K562 (cell line): ENCODE results near the gene UBE2D3. TPM values are rescaled to one million over a fixed set of nuclear protein-coding genes. Genes with fewer than 3 reads are reported as not detected.

Experiments used
- ATAC-seq: fragments of 200-7000 bp; cut with Tn5 transposase; 3 replicates; pipeline ENCODE4 v1.9.1; 2020; ENCODE audit warnings: moderate library complexity
- BruUV-seq: library from RNA; stranded (reverse); fragments of 400-500 nt; replicated peaks from 2 replicates; lab custom pipeline; 2021; lab: Mats Ljungman, UMichigan
- CTCF ChIA-PET: fragments of 300-600 bp; formaldehyde crosslinking; extraction: SDS; loops from one replicate; lab custom pipeline; 2021; ENCODE audit warnings: low intra/inter-chr PET ratio; lab: Yijun Ruan, JAX
- POLR2A ChIA-PET: fragments of 300-600, 350-650 bp; sonication (Branson Sonifier 250); formaldehyde crosslinking; extraction: SDS; loops from one replicate; lab custom pipeline; 2021; ENCODE audit warnings: antibody characterized with exemption, inconsistent platforms; lab: Yijun Ruan, JAX
- DNase-seq, 4 experiments: peaks; one replicate each; pipeline versions ENCODE4 v3.0.0 to v3.0.0-alpha.2; 2011 to 2018; ENCODE audit warnings: low spot score in 3 of 4, mixed read lengths in 3 of 4; ENCODE audit errors: extremely low read depth in 1 of 4
- FAIRE-seq: peaks from 2 replicates; lab custom pipeline; 2011; peaks lifted over from hg19 to GRCh38; lab: Jason Lieb, UNC
- H2AFZ ChIP-seq: 2 replicates; pipeline ENCODE4 v1.6.0; 2011; ENCODE audit warnings: low read depth, low read length, control low read depth, inconsistent platforms
- H3K27ac ChIP-seq: fragments of 200-600 bp; 3 replicates; pipeline ENCODE4 v1.8.0; 2011; ENCODE audit warnings: low read depth, mild to moderate bottlenecking, control low read depth, inconsistent platforms, low read length, moderate library complexity, mixed read lengths; ENCODE audit errors: extremely low read depth
- H3K27me3 ChIP-seq, 2 experiments: fragments of 300-600 bp in 1 of 2; 2 replicates in 1 of 2; 3 replicates in 1 of 2; pipeline versions ENCODE4 v1.6.0 to v1.8.0; 2011; ENCODE audit warnings: inconsistent platforms in 2 of 2, low read length in 2 of 2, mild to moderate bottlenecking in 1 of 2, mixed read lengths in 1 of 2, moderate library complexity in 1 of 2; ENCODE audit not compliant: control insufficient read depth in 2 of 2, insufficient read depth in 2 of 2
- H3K36me3 ChIP-seq: fragments of 300-600 bp; 3 replicates; pipeline ENCODE4 v1.8.0; 2011; ENCODE audit warnings: mild to moderate bottlenecking, low read length, inconsistent platforms; ENCODE audit not compliant: control insufficient read depth, insufficient read depth
- H3K4me1 ChIP-seq, 2 experiments: fragments of 200-600 bp in 1 of 2; replicated peaks in 1 of 2; 2 replicates in 1 of 2; 3 replicates in 1 of 2; pipeline versions ENCODE4 v1.5.1 to v1.8.0; 2011; ENCODE audit warnings: inconsistent platforms in 2 of 2, low read length in 2 of 2, mild to moderate bottlenecking in 1 of 2, mixed read lengths in 1 of 2, moderate library complexity in 1 of 2; ENCODE audit not compliant: control insufficient read depth in 2 of 2, insufficient read depth in 2 of 2
- H3K4me2 ChIP-seq: 2 replicates; pipeline ENCODE4 v1.6.1; 2011; ENCODE audit warnings: low read length, control low read depth, inconsistent platforms, mixed read lengths; ENCODE audit not compliant: insufficient read depth
- H3K4me3 ChIP-seq: fragments of 200-600 bp; sonication (generic), shearing (Covaris generic); 2 replicates; pipeline ENCODE4 v1.5.1; 2016; ENCODE audit warnings: control low read depth, inconsistent platforms
- H3K79me2 ChIP-seq: fragments of 200-600 bp; 3 replicates; pipeline ENCODE4 v1.8.0; 2011; ENCODE audit warnings: low read length, inconsistent platforms; ENCODE audit not compliant: control insufficient read depth, insufficient read depth
- H3K9ac ChIP-seq, 2 experiments: 2 replicates each; pipeline versions ENCODE4 v1.6.0 to v1.6.1; 2011; ENCODE audit warnings: low read depth in 2 of 2, low read length in 2 of 2, control low read depth in 1 of 2, inconsistent platforms in 1 of 2, mild to moderate bottlenecking in 1 of 2, mixed read lengths in 1 of 2; ENCODE audit not compliant: insufficient read depth in 1 of 2
- H3K9me1 ChIP-seq: one replicate; pipeline ENCODE4 v1.6.0; 2011; ENCODE audit warnings: inconsistent platforms, mild to moderate bottlenecking, low read length, moderate library complexity; ENCODE audit not compliant: control insufficient read depth, insufficient read depth
- H3K9me3 ChIP-seq: replicated peaks from 2 replicates; pipeline ENCODE4 v1.5.1; 2011; ENCODE audit warnings: low read depth, low read length, inconsistent platforms; ENCODE audit not compliant: control insufficient read depth, insufficient read depth
- H4K20me1 ChIP-seq: replicated peaks from 2 replicates; pipeline ENCODE4 v1.6.1; 2011; ENCODE audit warnings: low read length, inconsistent platforms, mixed read lengths; ENCODE audit not compliant: control insufficient read depth, insufficient read depth
- CEBPG ChIP-seq, 3 experiments: fragments of 200-800 bp in 1 of 3; sonication (Bioruptor generic) in 1 of 3; sonication (generic) in 1 of 3; formaldehyde crosslinking in 1 of 3; IDR thresholded peaks in 2 of 3; conservative IDR thresholded peaks in 1 of 3; 2 replicates each; pipeline versions ENCODE4 v1.6.1 to v1.8.0; 2016 to 2022; ENCODE audit warnings: missing compliant biosample characterization in 2 of 3, missing genetic modification characterization in 2 of 3, mild to moderate bottlenecking in 1 of 3, missing genetic modification reagents in 1 of 3
- CHD2 ChIP-seq: IDR thresholded peaks from 2 replicates; pipeline ENCODE4 v1.6.1; 2011; ENCODE audit warnings: low read depth, low read length
- IFI16 ChIP-seq: fragments of 250-450 bp; sonication (Bioruptor Pico); IDR thresholded peaks from 2 replicates; pipeline ENCODE4 v2.1.2; 2022; ENCODE audit warnings: mild to moderate bottlenecking, inconsistent platforms
- MYBL2 ChIP-seq, 2 experiments: fragments of 450-650 bp in 1 of 2; sonication (generic) in 1 of 2; formaldehyde crosslinking in 1 of 2; IDR thresholded peaks; 2 replicates each; pipeline versions ENCODE4 v1.6.1 to v1.8.1; 2017 to 2022; ENCODE audit warnings: borderline replicate concordance in 1 of 2, inconsistent platforms in 1 of 2, low read depth in 1 of 2, mild to moderate bottlenecking in 1 of 2, missing genetic modification reagents in 1 of 2, moderate library complexity in 1 of 2
- SRF ChIP-seq, 2 experiments: fragments of 250-450, 450-650 bp in 1 of 2; sonication (Bioruptor Pico) in 1 of 2; sonication (generic) in 1 of 2; formaldehyde crosslinking; IDR thresholded peaks; 2 replicates each; pipeline versions ENCODE4 v1.5.0 to v1.5.1; 2020 to 2022; ENCODE audit warnings: mild to moderate bottlenecking in 1 of 2, missing genetic modification reagents in 1 of 2
- ZNF408 ChIP-seq: fragments of 250-450 bp; sonication (Bioruptor Pico); IDR thresholded peaks from 2 replicates; pipeline ENCODE4 v1.4.0; 2020; ENCODE audit warnings: low read depth, mild to moderate bottlenecking, moderate library complexity
- ZNF79 ChIP-seq: fragments of 250-450 bp; sonication (Bioruptor Pico); IDR thresholded peaks from 2 replicates; pipeline ENCODE4 v1.4.0; 2020; ENCODE audit warnings: low read depth, mild to moderate bottlenecking, moderate library complexity
- WGBS: fragments of 100-300 bp; shearing (Covaris generic); methylation state at CpG from one replicate; pipeline ENCODE4 v1.1.6; 2016; ENCODE audit warnings: low coverage, mixed read lengths; ENCODE audit not compliant: insufficient coverage; ENCODE audit errors: missing lambda C conversion rate; 5-methylcytosine and 5-hydroxymethylcytosine counted together
- in situ Hi-C: fragments of 300-500 bp; cut with MboI; formaldehyde crosslinking; loops from 4 replicates; pipeline ENCODE4 v1.15.0; 2018; ENCODE audit warnings: inconsistent platforms, mixed read lengths
- intact Hi-C: fragments of 100-400 bp; cut with micrococcal nuclease; formaldehyde crosslinking; loops from 2 replicates; pipeline ENCODE4 v1.14.2; 2022
- polyA plus RNA-seq, 8 experiments: library from polyadenylated mRNA; depleted of rRNA in 4 of 8; stranded (reverse) in 5 of 8; unstranded in 3 of 8; fragments of >200 nt; fragmentation: Nextera tagmentation in 2 of 8; fragmentation: Illumina TruSeq in 1 of 8; extraction: Ambion mirVana in 2 of 8; extraction: Trizol in 1 of 8; gene quantifications; 2 replicates each; pipeline versions ENCODE4 v1.2.1 to v1.2.3, GENCODE V29; 2011 to 2014; ENCODE audit warnings: inconsistent platforms in 1 of 8, missing spikeins in 1 of 8
- total RNA-seq, 7 experiments: library from RNA; depleted of rRNA in 6 of 7; stranded (reverse); fragments of >200 nt in 6 of 7; fragmentation: Illumina TruSeq in 2 of 7; extraction: Trizol in 2 of 7; gene quantifications; 2 replicates each; pipeline versions ENCODE4 v1.2.1 to v1.2.3, GENCODE V29; 2011 to 2021; ENCODE audit warnings: low replicate concordance in 1 of 7
- TF ChIP-seq, protein P1 (sequence below), 2 experiments: fragments of 450-650 bp in 1 of 2; sonication (generic) in 1 of 2; formaldehyde crosslinking; conservative IDR thresholded peaks; 2 replicates each; pipeline versions ENCODE4 v1.4.0 to v1.8.1; 2020 to 2022; ENCODE audit warnings: mild to moderate bottlenecking in 1 of 2, missing genetic modification reagents in 1 of 2
- TF ChIP-seq, protein P2 (sequence below): fragments of 450-650 bp; IDR thresholded peaks from 2 replicates; pipeline ENCODE4 v1.6.1; 2016; ENCODE audit warnings: antibody characterized with exemption
- TF ChIP-seq, protein P3 (sequence below): sonication (generic); formaldehyde crosslinking; IDR thresholded peaks from 2 replicates; pipeline ENCODE4 v1.8.1; 2022; ENCODE audit warnings: missing genetic modification reagents
- TF ChIP-seq, protein P4 (sequence below): IDR thresholded peaks from 2 replicates; pipeline ENCODE4 v1.6.1; 2014; ENCODE audit warnings: antibody characterized with exemption
- TF ChIP-seq, protein P5 (sequence below): sonication (generic); formaldehyde crosslinking; IDR thresholded peaks from 2 replicates; pipeline ENCODE4 v1.8.0; 2022; ENCODE audit warnings: mild to moderate bottlenecking, missing genetic modification reagents, borderline replicate concordance

The UBE2D3 gene
- total and polyA plus RNA-seq, 9 of the 15 experiments (the other 6 are each of a cell fraction or from before 2014, with no cell fraction given) = 191 to 618 (median 292) TPM

DNA sequence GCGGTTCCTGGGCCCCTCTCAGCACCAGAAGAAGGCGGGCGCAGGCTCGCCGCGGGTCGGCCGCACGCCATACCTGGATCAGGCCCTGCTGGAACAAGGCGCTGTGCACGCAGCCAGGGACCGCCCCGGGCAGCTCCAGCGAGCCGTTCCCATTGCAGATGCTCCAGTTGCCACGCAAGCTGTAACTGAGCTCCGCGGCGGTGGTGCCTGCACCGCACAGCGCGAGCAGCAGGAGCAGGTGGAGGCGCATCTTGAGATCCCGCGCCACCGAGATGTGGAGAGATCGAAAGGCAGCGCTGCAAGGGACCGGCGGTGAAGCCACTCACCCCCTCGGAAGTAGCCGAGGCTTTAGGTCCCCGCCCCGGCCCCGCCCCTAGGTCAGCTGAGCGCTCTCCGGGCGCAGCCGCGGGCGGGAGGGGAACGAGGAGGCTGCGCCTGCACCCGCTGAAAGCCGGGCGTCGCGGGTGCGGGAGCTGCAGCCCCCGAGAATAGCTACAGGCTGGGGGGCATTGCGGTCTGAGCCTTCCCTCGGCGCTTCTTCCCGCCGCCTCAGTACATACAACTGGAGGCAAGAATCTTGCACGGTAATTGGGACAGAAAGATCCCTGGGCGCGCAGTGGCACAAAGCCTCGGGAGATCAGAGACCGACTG is 66.6 kb downstream of the UBE2D3 start, which contains the start of gene MANBA:
Gene MANBA, minus strand, starts transcription at position 324 of the 651 bp plus-strand sequence. Its CDS starts 74 bp downstream, at position 250.
- ChIA-PET POLR2A (interaction anchor here (0.6 to 1.3 kb wide), 6 partner anchors 15 to 158 kb away, joined by 3 to 5 read pairs (median 4); no protein-coding TSS in a partner anchor), CTCF (no interaction called here)
- Histone ChIP-seq H3K9me1 (no peaks in the 10 kb centered on the region), H3K4me3 (peak within 1 kb of the TSS; percentile 71), H3K9me3 (no peaks in the 10 kb centered on the region), H3K4me1 (peaks cover 4 to 10% of the 10 kb centered on the region in 2 experiments; a peak in 4 of 5 replicates), H3K36me3 (no peaks in the 10 kb centered on the region), H3K4me2 (peak within 1 kb of the TSS; percentile 99), H3K9ac (peak within 1 kb of the TSS; percentile 66 to 95), H3K79me2 (peaks cover 24% of the 10 kb centered on the region), H3K27me3 (no peaks in the 10 kb centered on the region), H4K20me1 (no peaks in the 10 kb centered on the region), H3K27ac (peak within 1 kb of the TSS; percentile 60), H2AFZ (peak within 1 kb of the TSS; percentile 99)
- intact Hi-C loops (loop anchor here (5.0 kb wide), 2 partner anchors 67 to 107 kb away; partner anchors contain the start of genes CISD2 and UBE2D3), in situ Hi-C loops (no loop called here)
- DNase-seq (peak; percentile 89 to 94 (median 91)), ATAC-seq (peak; percentile 98), FAIRE-seq (peak; percentile 61)
- no TSS peak for BruUV-seq
- WGBS = 2% methylated on average over 38 of the region's 60 CpGs
- TF ChIP-seq MYBL2 (IDR thresholded peaks at IDR 0.05; ENCODE audit: low read depth) = no peak
- TF ChIP-seq MYBL2 (CRISPR knock-in tag; IDR thresholded peaks at IDR 0.05; ENCODE audit: borderline replicate concordance) = no peak
- TF ChIP-seq ZNF408 = no peak
- TF ChIP-seq, protein P1, sequence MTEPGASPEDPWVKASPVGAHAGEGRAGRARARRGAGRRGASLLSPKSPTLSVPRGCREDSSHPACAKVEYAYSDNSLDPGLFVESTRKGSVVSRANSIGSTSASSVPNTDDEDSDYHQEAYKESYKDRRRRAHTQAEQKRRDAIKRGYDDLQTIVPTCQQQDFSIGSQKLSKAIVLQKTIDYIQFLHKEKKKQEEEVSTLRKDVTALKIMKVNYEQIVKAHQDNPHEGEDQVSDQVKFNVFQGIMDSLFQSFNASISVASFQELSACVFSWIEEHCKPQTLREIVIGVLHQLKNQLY (CRISPR knock-in tag; conservative IDR thresholded peaks at IDR 0.05) = no peak
- no peak for TF ChIP-seq IFI16 (CRISPR knock-in tag)
- TF ChIP-seq CEBPG (CRISPR knock-in tag; IDR thresholded peaks at IDR 0.05) = no peak
- no peak for TF ChIP-seq CEBPG (tag; conservative IDR thresholded peaks at IDR 0.05 in 1 of 2, IDR thresholded peaks at IDR 0.05 in 1 of 2)
- no peak for TF ChIP-seq ZNF79
- no peak for TF ChIP-seq CHD2
- no peak; a peak in 1 of 4 replicates for TF ChIP-seq SRF (CRISPR knock-in tag; IDR thresholded peaks at IDR 0.05)
- TF ChIP-seq, protein P2, sequence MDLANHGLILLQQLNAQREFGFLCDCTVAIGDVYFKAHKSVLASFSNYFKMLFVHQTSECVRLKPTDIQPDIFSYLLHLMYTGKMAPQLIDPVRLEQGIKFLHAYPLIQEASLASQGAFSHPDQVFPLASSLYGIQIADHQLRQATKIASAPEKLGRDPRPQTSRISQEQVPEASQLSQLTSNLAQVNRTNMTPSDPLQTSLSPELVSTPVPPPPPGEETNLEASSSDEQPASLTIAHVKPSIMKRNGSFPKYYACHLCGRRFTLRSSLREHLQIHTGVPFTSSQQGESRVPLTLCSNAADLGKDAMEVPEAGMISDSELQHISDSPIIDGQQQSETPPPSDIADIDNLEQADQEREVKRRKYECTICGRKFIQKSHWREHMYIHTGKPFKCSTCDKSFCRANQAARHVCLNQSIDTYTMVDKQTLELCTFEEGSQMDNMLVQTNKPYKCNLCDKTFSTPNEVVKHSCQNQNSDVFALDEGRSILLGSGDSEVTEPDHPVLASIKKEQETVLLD = no peak
- TF ChIP-seq, protein P3, sequence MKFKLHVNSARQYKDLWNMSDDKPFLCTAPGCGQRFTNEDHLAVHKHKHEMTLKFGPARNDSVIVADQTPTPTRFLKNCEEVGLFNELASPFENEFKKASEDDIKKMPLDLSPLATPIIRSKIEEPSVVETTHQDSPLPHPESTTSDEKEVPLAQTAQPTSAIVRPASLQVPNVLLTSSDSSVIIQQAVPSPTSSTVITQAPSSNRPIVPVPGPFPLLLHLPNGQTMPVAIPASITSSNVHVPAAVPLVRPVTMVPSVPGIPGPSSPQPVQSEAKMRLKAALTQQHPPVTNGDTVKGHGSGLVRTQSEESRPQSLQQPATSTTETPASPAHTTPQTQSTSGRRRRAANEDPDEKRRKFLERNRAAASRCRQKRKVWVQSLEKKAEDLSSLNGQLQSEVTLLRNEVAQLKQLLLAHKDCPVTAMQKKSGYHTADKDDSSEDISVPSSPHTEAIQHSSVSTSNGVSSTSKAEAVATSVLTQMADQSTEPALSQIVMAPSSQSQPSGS (CRISPR knock-in tag) = no peak
- TF ChIP-seq, protein P4, sequence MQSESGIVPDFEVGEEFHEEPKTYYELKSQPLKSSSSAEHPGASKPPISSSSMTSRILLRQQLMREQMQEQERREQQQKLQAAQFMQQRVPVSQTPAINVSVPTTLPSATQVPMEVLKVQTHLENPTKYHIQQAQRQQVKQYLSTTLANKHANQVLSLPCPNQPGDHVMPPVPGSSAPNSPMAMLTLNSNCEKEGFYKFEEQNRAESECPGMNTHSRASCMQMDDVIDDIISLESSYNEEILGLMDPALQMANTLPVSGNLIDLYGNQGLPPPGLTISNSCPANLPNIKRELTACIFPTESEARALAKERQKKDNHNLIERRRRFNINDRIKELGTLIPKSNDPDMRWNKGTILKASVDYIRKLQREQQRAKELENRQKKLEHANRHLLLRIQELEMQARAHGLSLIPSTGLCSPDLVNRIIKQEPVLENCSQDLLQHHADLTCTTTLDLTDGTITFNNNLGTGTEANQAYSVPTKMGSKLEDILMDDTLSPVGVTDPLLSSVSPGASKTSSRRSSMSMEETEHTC = peak; percentile 71; the same call in 1 of the 2 replicates
- TF ChIP-seq, protein P5, sequence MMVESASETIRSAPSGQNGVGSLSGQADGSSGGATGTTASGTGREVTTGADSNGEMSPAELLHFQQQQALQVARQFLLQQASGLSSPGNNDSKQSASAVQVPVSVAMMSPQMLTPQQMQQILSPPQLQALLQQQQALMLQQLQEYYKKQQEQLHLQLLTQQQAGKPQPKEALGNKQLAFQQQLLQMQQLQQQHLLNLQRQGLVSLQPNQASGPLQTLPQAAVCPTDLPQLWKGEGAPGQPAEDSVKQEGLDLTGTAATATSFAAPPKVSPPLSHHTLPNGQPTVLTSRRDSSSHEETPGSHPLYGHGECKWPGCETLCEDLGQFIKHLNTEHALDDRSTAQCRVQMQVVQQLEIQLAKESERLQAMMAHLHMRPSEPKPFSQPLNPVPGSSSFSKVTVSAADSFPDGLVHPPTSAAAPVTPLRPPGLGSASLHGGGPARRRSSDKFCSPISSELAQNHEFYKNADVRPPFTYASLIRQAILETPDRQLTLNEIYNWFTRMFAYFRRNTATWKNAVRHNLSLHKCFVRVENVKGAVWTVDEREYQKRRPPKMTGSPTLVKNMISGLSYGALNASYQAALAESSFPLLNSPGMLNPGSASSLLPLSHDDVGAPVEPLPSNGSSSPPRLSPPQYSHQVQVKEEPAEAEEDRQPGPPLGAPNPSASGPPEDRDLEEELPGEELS (CRISPR knock-in tag) = no peak; the same call in 1 of the 2 replicates
